GM12891 (cell line): ENCODE results near the gene SP100.

ENCODE experiments used
- PAX5 ChIP-seq: IDR thresholded peaks from 2 replicates; pipeline ENCODE4 v1.6.1; 2011; ENCODE audit warnings: low read length, moderate library complexity, mild to moderate bottlenecking; ENCODE audit not compliant: insufficient read depth, severe bottlenecking
- POLR2A ChIP-seq: IDR thresholded peaks from 2 replicates; pipeline ENCODE4 v1.6.1; 2011; ENCODE audit warnings: low read depth, low read length, control low read depth
- POLR2AphosphoS5 ChIP-seq: IDR thresholded peaks from 2 replicates; pipeline ENCODE4 v1.6.1; 2011; ENCODE audit warnings: low read depth, low read length, control low read depth
- SPI1 ChIP-seq: IDR thresholded peaks from 2 replicates; pipeline ENCODE4 v1.6.1; 2011; ENCODE audit warnings: low read depth, low read length, control low read depth
- TAF1 ChIP-seq: IDR thresholded peaks from 2 replicates; pipeline ENCODE4 v1.6.1; 2011; ENCODE audit warnings: low read depth, low read length, control low read depth

DNA sequence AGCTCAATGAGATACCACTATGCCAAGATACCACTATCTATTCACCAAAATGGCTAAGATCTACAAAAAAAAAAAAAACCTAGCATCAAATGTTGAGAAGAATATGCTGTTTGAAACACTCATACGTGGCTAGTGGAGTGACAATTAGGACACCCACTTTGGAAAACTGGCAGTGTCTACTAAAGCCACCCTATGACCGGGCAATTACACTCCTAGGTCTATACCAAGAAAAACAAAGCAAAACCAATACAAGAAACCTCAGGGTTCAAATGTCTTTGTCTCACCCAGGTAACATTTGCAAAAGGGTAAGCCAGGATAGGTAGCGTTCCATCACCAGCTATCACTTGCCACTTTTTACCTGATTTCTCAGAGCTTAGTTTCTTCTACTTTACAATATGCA is 173.0 kb downstream of the SP100 start:
- TF ChIP-seq TAF1 (no peak), POLR2A (no peak), POLR2AphosphoS5 (no peak), PAX5 (no peak), SPI1 (no peak)
